Measurements from ENCODE around the gene FGF10.

FGF10 gene

DNA sequence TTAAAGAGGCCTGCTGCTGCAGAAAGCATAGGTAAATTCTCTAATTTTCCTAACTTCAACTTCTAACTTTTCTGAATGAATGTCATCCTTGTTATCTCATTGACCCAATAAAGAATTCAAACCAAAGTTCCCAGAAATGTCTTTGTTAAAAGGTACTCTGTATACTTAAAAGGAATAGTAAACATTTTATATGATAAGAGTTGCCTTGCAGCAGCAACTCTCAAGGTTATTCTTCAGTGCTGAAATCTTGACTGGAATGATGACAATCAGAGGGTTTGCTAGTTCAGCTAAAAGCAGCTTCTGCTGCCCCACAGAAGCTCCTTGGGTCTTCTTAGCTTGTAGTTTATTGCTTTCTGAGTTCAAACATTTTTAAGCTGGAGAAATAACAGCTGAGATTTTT is 28.3 kb downstream of the FGF10 start:
- DNase-seq (ENCODE audit: low read depth, low spot score): no peak
- H3K27ac ChIP-seq: no peak overlapping the region

DNA sequence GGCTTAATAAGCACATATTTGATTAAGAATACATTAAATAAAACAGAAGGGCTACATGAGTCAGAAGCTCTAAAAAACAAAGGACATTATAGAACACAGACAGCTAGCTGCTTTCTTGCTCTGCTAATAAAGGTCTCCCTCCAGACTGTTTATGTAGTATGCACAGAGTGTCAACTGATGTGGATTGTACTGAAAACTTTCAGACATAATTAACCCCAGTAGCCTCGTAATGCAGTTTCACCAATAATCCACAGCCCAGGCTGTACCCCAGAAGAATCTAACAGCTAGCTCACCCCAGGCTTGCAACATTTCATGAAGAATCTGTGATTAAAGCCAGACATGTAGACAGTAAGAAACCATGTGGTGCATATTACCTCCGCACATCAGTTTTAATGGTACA is 30.8 kb downstream of the FGF10 start:
- no peak overlapping the region for H3K27ac ChIP-seq
- DNase-seq (ENCODE audit: low read depth, low spot score): no peak

DNA sequence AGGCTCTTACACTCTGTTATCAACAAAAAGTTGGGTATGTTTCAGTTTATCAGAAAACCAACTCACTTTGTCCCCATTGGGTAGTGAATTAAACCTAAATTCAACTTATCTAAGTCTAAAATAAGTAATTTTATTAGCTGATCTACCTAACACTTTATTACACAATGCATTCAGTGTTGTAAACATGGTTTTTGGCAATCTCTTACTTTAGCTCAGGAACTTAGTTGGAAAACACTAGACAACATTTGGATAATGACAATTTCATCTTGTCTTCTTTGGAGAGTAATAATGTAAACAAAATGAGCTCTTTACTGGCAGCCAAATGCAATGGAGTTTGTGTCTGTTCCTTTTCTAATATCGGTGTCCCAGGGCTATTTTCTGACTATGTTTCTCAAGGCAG is 33.0 kb downstream of the FGF10 start:
- no peak overlapping the region for H3K27ac ChIP-seq
- DNase-seq (ENCODE audit: low read depth, low spot score): no peak

DNA sequence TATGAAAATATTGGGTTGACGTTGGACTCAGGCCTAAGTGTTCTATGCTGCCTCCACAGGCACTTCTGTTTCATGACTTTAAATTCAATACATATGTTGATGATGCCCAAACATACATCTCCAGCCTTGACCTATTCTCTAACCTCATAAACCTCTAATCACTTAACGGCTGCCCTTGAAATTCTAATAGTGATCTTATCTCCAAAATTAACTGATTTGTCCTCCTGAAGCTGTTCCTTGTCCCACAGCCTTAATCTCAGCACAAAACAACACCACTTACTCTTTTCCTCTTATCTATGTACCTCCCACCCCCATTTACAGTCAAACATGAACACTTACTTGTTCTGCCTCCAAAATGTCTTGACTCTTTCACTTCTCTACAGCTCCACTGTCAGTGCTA is 43.3 kb downstream of the FGF10 start:
- DNase-seq (ENCODE audit: low read depth, low spot score): no peak
- no peak overlapping the region for H3K27ac ChIP-seq

DNA sequence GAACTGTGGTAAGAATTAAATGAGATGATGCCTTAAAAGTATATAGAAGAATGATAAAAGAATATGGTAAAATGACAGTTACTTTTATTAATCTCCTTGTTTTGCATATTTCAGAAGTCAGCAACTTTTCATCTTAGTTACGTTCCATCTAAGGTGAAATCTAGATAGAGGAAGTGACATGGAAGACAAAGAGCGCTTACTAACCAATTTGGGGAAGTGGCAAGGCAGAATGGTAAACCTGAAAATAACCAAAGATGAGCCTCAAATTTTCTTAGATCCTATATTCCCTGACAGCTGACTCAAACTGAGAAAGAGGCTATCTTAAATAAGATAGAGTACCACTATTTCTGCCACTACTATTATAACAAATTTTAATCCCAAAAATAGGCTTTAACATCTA is 52.5 kb downstream of the FGF10 start:
- DNase-seq (ENCODE audit: low read depth, low spot score): no peak
- no peak overlapping the region for H3K27ac ChIP-seq

DNA sequence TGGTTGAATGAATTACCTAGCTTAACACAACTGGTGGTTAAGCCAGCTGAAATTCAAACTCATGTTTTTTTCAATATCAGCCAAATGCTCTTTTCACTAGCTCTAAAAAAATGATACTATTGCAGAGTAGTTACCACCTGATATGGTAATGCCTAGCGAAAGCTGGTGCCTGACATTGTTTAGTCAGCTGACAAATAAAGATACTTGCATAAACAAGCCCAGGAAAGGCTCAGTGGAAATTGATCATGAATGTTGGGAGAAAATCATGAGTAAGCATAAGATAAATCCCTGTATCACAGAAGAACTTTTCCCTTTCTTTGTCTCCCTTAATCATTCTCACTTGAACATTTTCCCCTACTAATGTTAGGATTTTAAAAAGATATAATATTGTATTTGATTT is 54.6 kb downstream of the FGF10 start:
- no peak for DNase-seq (ENCODE audit: low read depth, low spot score)
- no peak overlapping the region for H3K27ac ChIP-seq

DNA sequence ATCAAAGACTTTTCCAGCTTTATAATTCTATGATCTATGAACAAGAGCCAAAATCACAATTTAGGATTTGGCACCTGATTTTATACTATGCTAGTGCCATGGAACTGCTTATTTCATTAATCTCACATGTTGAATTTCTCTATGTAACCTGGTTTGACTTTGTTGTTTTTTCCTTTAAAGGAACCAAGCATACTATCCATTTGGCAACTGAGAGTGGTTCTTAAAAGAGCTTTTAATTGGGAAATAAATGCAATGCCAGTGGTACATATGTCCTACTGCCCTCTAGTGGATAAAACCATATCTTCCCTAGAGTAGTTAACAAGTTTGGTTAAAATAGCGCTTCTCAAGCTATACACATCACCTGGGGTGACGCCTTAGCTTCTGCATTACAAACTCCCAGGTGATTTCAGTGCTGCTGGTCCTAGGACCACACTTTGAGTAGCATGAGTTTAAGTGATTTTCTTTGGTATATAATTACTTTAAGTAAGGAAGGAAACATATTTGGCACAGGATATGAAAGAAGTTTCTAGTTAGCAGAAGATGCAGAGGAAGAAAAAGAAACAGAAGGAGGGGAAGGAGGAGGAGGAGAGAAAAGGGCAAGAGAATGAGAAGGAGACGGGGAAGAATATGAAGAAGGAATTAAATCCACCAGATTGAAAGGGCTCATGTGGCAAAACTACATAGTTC is 56.8 kb downstream of the FGF10 start:
- DNase-seq (ENCODE audit: low read depth, low spot score): no peak

DNA sequence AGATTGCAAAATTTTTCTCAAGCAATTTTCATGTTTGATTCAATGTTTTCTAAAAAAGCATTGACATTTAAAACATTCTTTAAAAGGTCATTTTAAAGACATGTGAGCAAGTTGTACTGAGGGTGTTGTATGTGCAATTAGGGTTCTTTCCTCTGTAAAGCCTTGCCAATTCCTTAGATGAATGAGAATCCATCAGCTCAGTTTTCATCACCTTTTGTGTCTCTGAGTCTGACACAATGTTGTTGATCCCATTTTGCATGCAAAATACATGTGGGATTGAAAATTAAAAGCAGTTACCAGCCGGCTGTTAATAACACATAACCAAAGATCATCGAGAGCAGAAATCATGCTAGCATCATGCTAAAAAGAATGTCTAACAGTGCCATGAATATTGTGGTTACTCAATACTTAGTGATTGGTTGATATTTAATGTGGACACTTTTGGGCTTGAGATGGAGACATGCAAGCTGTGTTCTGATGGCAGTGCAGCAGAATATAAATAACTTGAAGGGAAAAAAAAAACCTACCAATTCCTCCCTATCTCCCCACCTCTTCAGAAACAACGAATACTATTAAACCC is 57.7 kb downstream of the FGF10 start:
- DNase-seq (ENCODE audit: low read depth, low spot score): no peak
- no peak overlapping the region for H3K27ac ChIP-seq

More for the DNA sequence above, 56.8 kb downstream of the FGF10 start:
- H3K27ac ChIP-seq: no peak overlapping the region

DNA sequence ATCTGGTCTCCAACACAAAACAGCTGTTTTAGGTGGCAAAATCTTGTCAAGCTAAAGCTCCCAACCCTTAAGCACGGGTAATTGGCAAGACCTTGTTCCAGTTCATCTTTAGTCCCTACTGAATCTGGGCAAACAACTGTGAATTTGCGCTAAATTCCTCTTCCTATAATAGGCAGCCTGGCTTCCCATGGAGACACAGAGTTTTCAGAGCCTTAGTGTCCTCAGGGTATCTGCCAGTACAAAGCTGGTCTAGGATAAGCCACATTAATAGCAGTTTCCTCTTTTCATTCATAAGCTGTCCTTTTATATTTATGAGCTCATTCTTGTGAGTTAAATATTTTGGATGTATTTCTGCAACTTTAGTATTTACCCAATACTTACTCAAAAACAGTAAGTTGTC is 59.5 kb downstream of the FGF10 start:
- no peak for DNase-seq (ENCODE audit: low read depth, low spot score)
- H3K27ac ChIP-seq: no peak overlapping the region

DNA sequence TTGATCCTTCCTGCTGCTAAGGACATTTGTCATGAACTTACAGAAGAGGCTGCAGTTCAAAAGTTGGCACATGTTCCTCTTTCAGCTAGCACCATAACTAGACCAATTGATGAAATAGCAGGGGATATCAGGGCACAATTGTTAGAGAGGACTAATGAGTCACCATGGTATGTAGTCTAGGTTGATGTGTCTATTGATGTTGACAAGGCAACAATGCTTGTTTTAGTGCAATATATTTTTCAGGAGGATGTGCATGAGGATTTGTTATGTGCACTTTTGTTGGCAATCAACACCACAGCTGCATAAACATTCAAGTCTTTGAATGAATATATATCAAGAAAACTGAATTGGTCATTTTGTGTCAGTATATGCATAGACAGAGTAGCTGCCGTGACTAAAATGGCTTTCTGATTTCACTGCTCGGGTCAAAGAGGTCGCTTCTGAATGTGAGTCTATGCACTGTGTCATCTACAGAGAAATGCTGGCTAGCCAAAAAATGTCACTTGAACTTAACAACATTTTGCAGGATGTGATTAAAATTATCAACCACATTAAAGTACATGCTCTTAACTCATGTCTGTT is 68.0 kb downstream of the FGF10 start:
- DNase-seq (ENCODE audit: low read depth, low spot score): no peak
- H3K27ac ChIP-seq: no peak overlapping the region

DNA sequence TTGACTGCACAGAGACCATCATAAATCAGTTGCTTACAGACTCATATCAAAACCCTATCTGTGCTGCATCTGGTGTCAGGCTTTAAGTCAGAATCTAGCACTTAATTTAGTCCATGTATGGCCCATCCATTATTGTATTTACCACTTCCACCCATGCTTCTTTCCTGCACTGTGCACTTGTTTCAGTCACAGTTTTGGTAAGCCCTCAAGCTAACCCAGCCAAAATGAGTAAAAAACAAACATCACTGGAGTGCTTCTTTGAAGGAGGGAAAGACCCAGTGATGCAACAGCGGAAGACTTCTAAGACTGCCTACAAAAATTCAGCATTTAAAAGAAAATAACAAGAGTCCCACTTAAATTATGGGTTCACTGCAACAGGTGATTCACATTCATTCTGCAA is 69.0 kb downstream of the FGF10 start:
- no peak overlapping the region for H3K27ac ChIP-seq
- no peak for DNase-seq (ENCODE audit: low read depth, low spot score)

DNA sequence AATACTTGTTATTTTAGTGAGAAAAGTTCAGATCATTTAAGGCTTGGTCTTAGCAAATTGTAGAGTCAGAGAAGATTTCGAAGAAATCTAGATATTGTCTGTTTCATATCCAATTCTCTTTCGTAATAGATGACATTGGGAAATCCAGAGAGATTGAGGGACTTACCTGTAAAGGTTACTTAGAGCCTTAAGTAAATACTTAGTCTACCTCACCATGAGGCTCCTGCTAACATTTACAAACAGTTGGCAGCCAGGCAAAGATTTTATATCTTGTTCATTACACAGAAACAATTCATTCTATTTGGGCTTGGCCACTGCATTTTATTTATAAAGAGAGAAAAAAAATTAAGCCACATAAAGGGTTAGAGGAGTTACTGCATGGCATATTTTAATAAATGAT is 70.3 kb downstream of the FGF10 start:
- no peak for DNase-seq (ENCODE audit: low read depth, low spot score)

DNA sequence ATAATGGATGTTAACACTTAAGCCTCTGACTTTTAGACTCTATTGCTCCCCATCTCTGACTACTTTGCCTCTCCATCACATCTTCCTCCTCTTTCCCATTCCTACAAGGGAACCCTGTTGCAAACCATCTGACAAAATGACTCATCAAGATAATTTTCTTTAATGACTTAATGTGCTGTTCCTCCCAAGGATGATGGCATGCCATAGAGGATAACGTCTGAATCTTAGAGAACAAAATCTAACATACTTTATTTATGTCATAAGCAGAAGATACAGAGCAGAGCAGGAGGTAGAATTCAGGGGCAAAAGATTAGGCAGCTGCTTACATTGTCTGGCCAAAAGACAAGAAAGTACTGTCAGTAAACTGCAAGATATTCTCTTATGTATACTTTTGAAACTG is 76.8 kb downstream of the FGF10 start:
- no peak for DNase-seq (ENCODE audit: low read depth, low spot score)
- no peak overlapping the region for H3K27ac ChIP-seq

More for the DNA sequence above, 70.3 kb downstream of the FGF10 start:
- no peak overlapping the region for H3K27ac ChIP-seq

DNA sequence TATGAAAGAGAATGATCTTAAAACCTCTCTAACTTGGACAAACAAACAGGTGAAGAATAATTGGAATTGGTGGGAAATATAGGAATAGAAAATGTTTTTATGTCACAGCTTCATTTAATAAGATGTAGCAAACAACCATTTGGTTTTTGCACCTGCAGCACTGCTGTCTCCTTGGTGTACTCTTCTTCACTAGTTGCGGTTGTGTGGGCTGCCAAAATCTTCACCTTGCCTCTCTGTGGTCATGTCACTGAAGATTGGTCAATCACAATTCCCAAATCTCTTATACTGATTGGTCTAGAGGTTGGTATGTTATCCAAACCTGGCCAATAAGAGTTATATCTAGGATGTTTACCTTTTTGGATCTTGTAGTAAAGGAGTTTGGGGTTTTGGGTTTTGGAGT is 88.7 kb downstream of the FGF10 start:
- no peak overlapping the region for H3K27ac ChIP-seq
- no peak for DNase-seq (ENCODE audit: low read depth, low spot score)

DNA sequence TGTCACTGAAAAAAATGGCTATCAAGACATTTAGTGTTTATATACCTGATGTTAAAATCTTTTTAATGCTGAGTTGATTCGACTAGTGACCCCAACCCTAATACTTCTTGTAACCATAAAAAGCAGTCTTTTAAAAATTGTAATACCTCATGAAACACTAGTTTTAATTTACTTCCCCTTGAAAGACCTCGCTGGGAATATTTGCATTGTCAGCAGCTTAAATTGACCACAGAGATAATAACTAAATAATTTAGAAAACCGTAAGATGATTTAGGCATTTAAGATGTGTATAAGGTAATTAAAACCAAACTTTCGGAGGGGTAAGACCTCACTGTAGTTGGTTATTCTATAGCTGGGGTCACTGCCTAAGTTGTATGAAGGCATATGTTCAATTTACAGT is 89.8 kb downstream of the FGF10 start:
- H3K27ac ChIP-seq: no peak overlapping the region
- no peak for DNase-seq (ENCODE audit: low read depth, low spot score)

DNA sequence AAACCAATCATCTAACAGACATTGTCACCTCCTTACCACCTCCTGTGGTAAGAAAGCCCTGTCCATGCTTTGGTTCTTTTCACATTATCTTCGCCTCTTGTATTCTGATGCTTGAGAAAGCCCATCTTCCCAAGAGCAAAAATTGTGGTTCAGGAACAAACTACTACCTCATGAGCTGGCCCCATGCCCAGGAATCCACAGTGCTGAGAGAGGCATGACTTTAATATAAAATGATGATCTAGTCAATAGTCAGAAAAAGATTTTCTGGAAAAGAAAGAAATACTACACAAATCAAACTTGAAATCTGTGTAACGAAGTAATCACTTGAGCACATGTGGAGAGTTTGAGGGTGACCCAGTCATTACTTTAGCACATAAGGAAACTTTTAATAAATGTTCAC is 94.7 kb downstream of the FGF10 start:
- H3K27ac ChIP-seq: no peak overlapping the region
- no peak for DNase-seq (ENCODE audit: low read depth, low spot score)

DNA sequence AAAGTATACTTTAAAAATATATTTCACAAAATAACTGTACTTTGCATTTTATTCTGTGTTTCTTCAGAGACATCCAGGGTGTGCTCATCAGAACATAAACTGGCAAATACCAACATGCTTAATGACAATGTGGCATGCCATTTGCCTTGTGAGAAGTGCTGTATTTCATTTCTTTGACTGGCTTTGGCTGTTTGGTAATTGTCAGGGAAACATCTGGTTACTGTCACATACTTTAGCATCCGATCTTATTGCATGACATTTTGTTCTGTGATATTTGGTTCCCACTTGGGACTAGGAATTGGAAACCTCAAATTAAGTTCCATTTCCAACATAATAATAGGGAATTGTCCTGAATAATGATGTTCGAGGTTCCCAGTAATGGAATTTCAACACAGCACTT is 96.5 kb downstream of the FGF10 start:
- H3K27ac ChIP-seq: no peak overlapping the region
- DNase-seq (ENCODE audit: low read depth, low spot score): no peak

DNA sequence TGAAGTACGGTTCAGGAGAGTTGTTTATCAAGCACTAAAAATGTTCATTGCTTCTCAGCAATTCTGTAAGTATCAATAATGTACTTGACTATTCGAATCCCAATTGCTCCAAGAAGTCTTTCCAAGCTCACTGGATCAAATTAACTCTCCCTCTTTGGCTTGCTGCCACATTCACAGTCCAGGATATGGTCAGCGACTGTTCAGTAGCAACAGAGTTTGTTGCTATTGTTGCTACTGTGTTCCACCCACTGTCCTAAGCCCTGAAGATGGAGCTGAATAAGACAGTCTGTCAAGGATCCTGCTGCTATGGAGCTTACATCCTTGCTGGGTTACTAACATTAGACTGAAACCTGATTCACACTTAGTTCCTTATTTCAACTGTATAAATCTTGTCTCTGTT is 110.8 kb downstream of the FGF10 start:
- no peak for DNase-seq (ENCODE audit: low read depth, low spot score)
- H3K27ac ChIP-seq: no peak overlapping the region

DNA sequence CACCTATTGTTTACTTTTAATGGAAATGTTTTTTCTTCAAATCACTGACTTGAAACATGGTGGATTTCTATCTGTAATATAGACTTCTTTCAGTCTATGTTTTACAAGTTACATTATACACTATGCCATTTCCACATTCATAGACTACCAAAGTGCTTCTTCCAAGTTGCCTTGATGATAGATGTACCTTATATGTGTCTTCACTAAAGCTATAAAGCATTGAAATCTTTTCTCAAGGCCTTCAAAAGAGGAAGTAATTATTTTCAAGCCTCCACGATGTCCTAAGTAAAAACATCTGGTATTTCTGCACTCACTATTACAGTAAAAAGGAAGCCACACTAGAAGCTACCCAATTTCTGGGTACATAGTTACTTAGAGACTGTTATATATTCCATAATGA is 113.3 kb downstream of the FGF10 start:
- DNase-seq (ENCODE audit: low read depth, low spot score): no peak
- H3K27ac ChIP-seq: no peak overlapping the region

DNA sequence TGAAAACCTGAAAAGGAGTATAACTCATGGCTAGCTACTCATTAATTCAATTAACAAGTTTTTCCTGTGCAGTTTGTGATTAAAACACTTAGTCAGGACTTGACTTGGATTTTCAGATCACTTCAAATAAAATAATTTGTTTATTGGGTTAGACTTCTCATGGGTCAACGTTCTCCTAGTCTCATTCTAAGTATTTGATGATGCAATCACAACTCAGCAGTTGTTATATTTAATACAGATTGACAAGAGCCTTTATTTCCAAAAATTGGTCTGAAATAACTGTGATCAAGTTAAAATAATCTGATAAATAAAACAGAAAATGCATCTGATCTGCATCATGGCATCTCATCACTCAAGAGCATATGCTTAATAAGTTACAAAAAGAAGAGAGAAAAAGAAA is 113.9 kb downstream of the FGF10 start:
- H3K27ac ChIP-seq: no peak overlapping the region
- DNase-seq (ENCODE audit: low read depth, low spot score): no peak

DNA sequence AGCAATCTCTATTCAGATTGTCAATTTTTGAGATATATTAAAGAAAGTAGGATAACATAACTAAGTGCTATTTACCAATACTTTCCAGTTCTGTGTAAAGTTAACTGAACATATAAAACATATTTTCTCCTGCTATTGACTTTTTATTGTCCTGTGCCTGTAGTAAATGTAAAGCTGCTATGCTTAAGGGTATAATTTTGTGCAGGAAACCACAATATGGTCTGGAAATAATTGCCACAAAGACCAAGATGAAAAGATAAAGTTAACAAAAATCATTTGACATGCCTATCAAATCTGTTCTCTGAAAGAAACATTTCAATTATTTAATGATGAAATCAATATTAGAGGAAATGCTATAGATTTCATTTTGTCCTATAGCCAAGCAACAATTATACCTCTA is 121.3 kb downstream of the FGF10 start:
- H3K27ac ChIP-seq: no peak overlapping the region
- DNase-seq (ENCODE audit: low read depth, low spot score): no peak
